Measurements from ENCODE around the gene RAN.

DNA sequence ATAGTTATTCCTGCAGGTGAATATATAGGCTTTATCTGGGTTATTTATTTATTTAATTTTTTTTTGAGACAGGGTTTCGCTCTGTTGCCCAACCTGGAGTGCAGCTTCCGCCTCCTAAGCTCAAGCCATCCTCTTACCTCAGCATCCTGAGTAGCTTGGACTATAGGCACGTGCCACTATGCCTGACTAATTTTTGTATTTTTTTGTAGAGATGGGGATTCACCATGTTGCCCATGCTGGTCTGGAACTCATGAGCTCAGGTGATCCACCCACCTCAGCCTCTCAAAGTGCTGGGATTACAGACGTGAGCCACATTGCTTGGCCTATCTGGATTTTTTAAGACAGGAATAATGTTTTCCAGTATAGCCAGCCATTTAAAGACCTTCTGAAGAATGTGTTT is 2.0 kb downstream of the RAN start:
- no peak for TF ChIP-seq POLR2A (IDR thresholded peaks at IDR 0.05; ENCODE audit: low read length)
- no peak for TF ChIP-seq GATA1 (IDR thresholded peaks at IDR 0.05; ENCODE audit: low read depth, low read length)
